Keratinocyte (primary cell): Measurements from ENCODE around the gene DENND1A. TPM values are rescaled to one million over a fixed set of nuclear protein-coding genes. Genes with fewer than 3 reads are reported as not detected.

Source experiments
- DNase-seq: peaks from one replicate; pipeline ENCODE4 v3.0.0-alpha.2; 2011; ENCODE audit warnings: low read depth, missing footprints, low spot score
- FAIRE-seq: peaks from 2 replicates; lab custom pipeline; 2011; peaks lifted over from hg19 to GRCh38; lab: Jason Lieb, UNC
- H2AFZ ChIP-seq: 2 replicates; pipeline ENCODE4 v1.6.0; 2012; ENCODE audit warnings: low read length, control low read depth, inconsistent platforms; ENCODE audit not compliant: control insufficient read depth
- H3K27ac ChIP-seq: 2 replicates; pipeline ENCODE4 v1.5.1; 2011; ENCODE audit warnings: low read length; ENCODE audit not compliant: control insufficient read depth, insufficient read depth
- H3K27me3 ChIP-seq: 3 replicates; pipeline ENCODE4 v1.6.0; 2011; ENCODE audit warnings: low read length; ENCODE audit not compliant: control insufficient read depth, insufficient read depth; ENCODE audit errors: extremely low read depth
- H3K36me3 ChIP-seq, 2 experiments: 2 replicates in 1 of 2; 3 replicates in 1 of 2; pipeline ENCODE4 v1.5.1; 2011; ENCODE audit warnings: low read length in 2 of 2, mild to moderate bottlenecking in 1 of 2; ENCODE audit not compliant: control insufficient read depth in 2 of 2, insufficient read depth in 2 of 2; ENCODE audit errors: extremely low read depth in 1 of 2
- H3K4me1 ChIP-seq: 3 replicates; pipeline ENCODE4 v1.5.1; 2011; ENCODE audit warnings: low read length; ENCODE audit not compliant: control insufficient read depth, insufficient read depth; ENCODE audit errors: extremely low read depth
- H3K4me2 ChIP-seq: 3 replicates; pipeline ENCODE4 v1.6.0; 2011; ENCODE audit warnings: low read depth, low read length; ENCODE audit not compliant: control insufficient read depth, insufficient read depth; ENCODE audit errors: extremely low read depth
- H3K4me3 ChIP-seq, 3 experiments: fragments of 200-600 bp in 1 of 3; sonication (generic) in 1 of 3; 2 replicates in 2 of 3; 3 replicates in 1 of 3; pipeline ENCODE4 v1.5.1; 2011 to 2016; ENCODE audit warnings: low read length in 3 of 3, mild to moderate bottlenecking in 3 of 3, control low read depth in 2 of 3, inconsistent platforms in 1 of 3, low read depth in 1 of 3, mixed read lengths in 1 of 3, mixed run types in 1 of 3, moderate library complexity in 1 of 3; ENCODE audit not compliant: control insufficient read depth in 2 of 3, insufficient read depth in 2 of 3; ENCODE audit errors: extremely low read depth in 1 of 3
- H3K79me2 ChIP-seq: 2 replicates; pipeline ENCODE4 v1.6.0; 2012; ENCODE audit warnings: low read length; ENCODE audit not compliant: control insufficient read depth, insufficient read depth
- H3K9ac ChIP-seq: 3 replicates; pipeline ENCODE4 v1.6.0; 2011; ENCODE audit warnings: low read length; ENCODE audit not compliant: control insufficient read depth, insufficient read depth; ENCODE audit errors: extremely low read depth
- H3K9me1 ChIP-seq: 3 replicates; pipeline ENCODE4 v1.6.0; 2011; ENCODE audit warnings: low read length; ENCODE audit not compliant: control insufficient read depth, insufficient read depth; ENCODE audit errors: extremely low read depth
- H3K9me3 ChIP-seq: 2 replicates; pipeline ENCODE4 v1.5.1; 2012; ENCODE audit warnings: low read depth, low read length; ENCODE audit not compliant: control insufficient read depth
- H4K20me1 ChIP-seq: 3 replicates; pipeline ENCODE4 v1.6.0; 2011; ENCODE audit warnings: low read length; ENCODE audit not compliant: control insufficient read depth, insufficient read depth; ENCODE audit errors: extremely low read depth
- EZH2 ChIP-seq: IDR thresholded peaks from one replicate; pipeline ENCODE4 v1.6.1; 2012; ENCODE audit warnings: inconsistent platforms, mild to moderate bottlenecking, low read length, moderate library complexity
- dilution Hi-C: fragments of 300-500 bp; cut with MboI; formaldehyde crosslinking; loops from one replicate; pipeline ENCODE4 v1.7.0; 2020; ENCODE audit warnings: low sequenced_read_pairs; ENCODE audit not compliant: extremely low pct_ligation_motif_present
- polyA plus RNA-seq, 5 experiments: library from polyadenylated mRNA; depleted of rRNA in 3 of 5; stranded (reverse) in 3 of 5; stranded (forward) in 1 of 5; unstranded in 1 of 5; fragments of >200 nt; gene quantifications; 1 replicate in 1 of 5; 2 replicates in 3 of 5; 3 replicates in 1 of 5; pipeline versions ENCODE4 v1.2.1 to v1.2.3, GENCODE V29; 2011 to 2012; ENCODE audit warnings: missing spikeins in 2 of 5, low read depth in 1 of 5, low replicate concordance in 1 of 5
- TF ChIP-seq, protein P1 (sequence below), 3 experiments: IDR thresholded peaks in 1 of 3; conservative IDR thresholded peaks in 1 of 3; optimal IDR thresholded peaks in 1 of 3; 2 replicates in 2 of 3; 3 replicates in 1 of 3; pipeline versions ENCODE3 to v1.5.1; 2011; ENCODE audit warnings: low read length in 3 of 3, mild to moderate bottlenecking in 3 of 3, moderate library complexity in 2 of 3, control low read depth in 1 of 3, inconsistent platforms in 1 of 3; ENCODE audit not compliant: insufficient read depth in 2 of 3; ENCODE audit errors: extremely low read depth in 1 of 3

The DENND1A gene
- polyA plus RNA-seq, 1 donor (not counting 4 experiments of a cell fraction or from before 2014, with no cell fraction given): 13.0 TPM

DNA sequence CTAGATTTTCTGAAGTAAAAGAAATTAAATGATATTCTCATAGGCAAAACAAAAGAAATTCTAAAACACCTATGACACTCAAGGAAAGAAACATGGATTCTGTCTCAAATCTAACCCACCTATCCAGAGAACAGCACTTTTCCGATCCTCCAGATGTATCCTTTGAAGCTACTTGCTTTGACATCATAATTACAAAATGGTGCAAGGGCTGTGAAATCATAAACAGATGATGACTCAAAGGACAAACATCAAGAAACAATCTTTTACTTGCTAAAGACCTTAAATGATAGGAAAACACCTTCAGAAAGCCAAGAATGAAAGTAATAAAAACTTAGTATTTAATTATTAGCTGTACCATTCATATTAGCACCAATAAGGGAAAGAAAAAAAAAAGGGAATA lies 202.6 kb downstream of the DENND1A start:
- Histone ChIP-seq H3K4me3 (no peak overlapping the region), H3K36me3 (no peaks in the 10 kb centered on the region), H3K4me2 (no peak overlapping the region), H3K9me1 (no peaks in the 10 kb centered on the region), H3K79me2 (no peaks in the 10 kb centered on the region), H3K9me3 (peaks cover under 1% of the 10 kb centered on the region), H3K27ac (no peak overlapping the region), H3K4me1 (no peaks in the 10 kb centered on the region), H3K27me3 (no peaks in the 10 kb centered on the region), H4K20me1 (no peaks in the 10 kb centered on the region), H2AFZ (no peak overlapping the region), H3K9ac (no peak overlapping the region)
- dilution Hi-C loops: no loop called here
- DNase-seq (no peak), FAIRE-seq (no peak)
- TF ChIP-seq EZH2: no peak
- TF ChIP-seq, protein P1, sequence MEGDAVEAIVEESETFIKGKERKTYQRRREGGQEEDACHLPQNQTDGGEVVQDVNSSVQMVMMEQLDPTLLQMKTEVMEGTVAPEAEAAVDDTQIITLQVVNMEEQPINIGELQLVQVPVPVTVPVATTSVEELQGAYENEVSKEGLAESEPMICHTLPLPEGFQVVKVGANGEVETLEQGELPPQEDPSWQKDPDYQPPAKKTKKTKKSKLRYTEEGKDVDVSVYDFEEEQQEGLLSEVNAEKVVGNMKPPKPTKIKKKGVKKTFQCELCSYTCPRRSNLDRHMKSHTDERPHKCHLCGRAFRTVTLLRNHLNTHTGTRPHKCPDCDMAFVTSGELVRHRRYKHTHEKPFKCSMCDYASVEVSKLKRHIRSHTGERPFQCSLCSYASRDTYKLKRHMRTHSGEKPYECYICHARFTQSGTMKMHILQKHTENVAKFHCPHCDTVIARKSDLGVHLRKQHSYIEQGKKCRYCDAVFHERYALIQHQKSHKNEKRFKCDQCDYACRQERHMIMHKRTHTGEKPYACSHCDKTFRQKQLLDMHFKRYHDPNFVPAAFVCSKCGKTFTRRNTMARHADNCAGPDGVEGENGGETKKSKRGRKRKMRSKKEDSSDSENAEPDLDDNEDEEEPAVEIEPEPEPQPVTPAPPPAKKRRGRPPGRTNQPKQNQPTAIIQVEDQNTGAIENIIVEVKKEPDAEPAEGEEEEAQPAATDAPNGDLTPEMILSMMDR (optimal IDR thresholded peaks at IDR 0.05 in 1 of 3, IDR thresholded peaks at IDR 0.05 in 1 of 3, conservative IDR thresholded peaks at IDR 0.05 in 1 of 3; ENCODE audit: extremely low read depth in 1 of 3, insufficient read depth in 2 of 3, low read length in 3 of 3): no peak

DNA sequence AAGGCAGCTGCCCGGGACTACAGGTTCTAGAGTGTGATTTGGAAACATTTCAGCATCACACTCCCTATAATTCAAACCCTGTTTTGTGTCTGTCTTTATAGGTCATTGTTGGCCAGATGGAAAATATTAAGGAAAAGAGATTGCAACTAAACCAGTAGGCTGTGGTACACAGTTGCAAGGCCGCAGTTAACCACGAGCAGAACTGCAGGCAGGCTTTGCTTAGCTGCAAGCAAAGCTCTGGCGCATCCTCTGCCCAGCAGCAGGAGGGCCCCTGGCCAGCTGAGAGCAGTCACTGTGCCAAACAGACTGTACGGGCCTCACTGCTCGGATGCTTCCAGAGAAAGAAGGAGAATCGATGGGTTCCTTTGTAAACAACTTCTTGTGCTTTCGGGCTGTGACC lies 204.5 kb downstream of the DENND1A start:
- no peak for FAIRE-seq
- Histone ChIP-seq H3K4me2 (no peak overlapping the region), H2AFZ (no peak overlapping the region)

More for the DNA sequence above, 204.5 kb downstream of the DENND1A start:
- Histone ChIP-seq H3K79me2 (no peaks in the 10 kb centered on the region), H3K4me1 (no peaks in the 10 kb centered on the region), H3K9ac (no peak overlapping the region), H3K4me3 (no peak overlapping the region), H3K36me3 (no peaks in the 10 kb centered on the region), H3K27me3 (no peaks in the 10 kb centered on the region), H3K27ac (no peak overlapping the region), H3K9me1 (no peaks in the 10 kb centered on the region), H4K20me1 (no peaks in the 10 kb centered on the region), H3K9me3 (peaks cover 2% of the 10 kb centered on the region)
- TF ChIP-seq EZH2: no peak
- TF ChIP-seq, protein P1 (optimal IDR thresholded peaks at IDR 0.05 in 1 of 3, IDR thresholded peaks at IDR 0.05 in 1 of 3, conservative IDR thresholded peaks at IDR 0.05 in 1 of 3; ENCODE audit: extremely low read depth in 1 of 3, insufficient read depth in 2 of 3, low read length in 3 of 3): no peak
- dilution Hi-C loops: no loop called here
- DNase-seq: no peak
